G401 (cell line): Measurements from ENCODE around the gene TMUB1. TPM values are rescaled to one million over a fixed set of nuclear protein-coding genes. Genes with fewer than 3 reads are reported as not detected.

ENCODE experiments used
- DNase-seq: peaks from one replicate; pipeline ENCODE4 v3.0.0-alpha.2; 2015; ENCODE audit warnings: low spot score
- in situ Hi-C: cut with HindIII; loops from 2 replicates; pipeline ENCODE4 v1.10.0; 2016; ENCODE audit warnings: low sequenced_read_pairs, mixed read lengths
- total RNA-seq: library from RNA; depleted of rRNA; stranded (reverse); fragments of >200 nt; shearing (Covaris generic); gene quantifications from 2 replicates; pipeline ENCODE4 v1.2.3, GENCODE V29; 2014; rRNA removed

Gene TMUB1, protein sequence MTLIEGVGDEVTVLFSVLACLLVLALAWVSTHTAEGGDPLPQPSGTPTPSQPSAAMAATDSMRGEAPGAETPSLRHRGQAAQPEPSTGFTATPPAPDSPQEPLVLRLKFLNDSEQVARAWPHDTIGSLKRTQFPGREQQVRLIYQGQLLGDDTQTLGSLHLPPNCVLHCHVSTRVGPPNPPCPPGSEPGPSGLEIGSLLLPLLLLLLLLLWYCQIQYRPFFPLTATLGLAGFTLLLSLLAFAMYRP
- total RNA-seq, result 94.3 and 112 TPM in 2 replicates

GRCh38 chr7:151083071-151083823 lies at the start of gene TMUB1:
Gene TMUB1, minus strand, starts transcription at chr7:151083493. Its CDS starts 930 bp downstream, at chr7:151082563.
- in situ Hi-C loops, result no loop called here
- DNase-seq, result peak; percentile 77

- in situ Hi-C loops, result no loop called here
- DNase-seq, result no peak
Measured at GRCh38 chr7:151132461-151133205, 49.3 kb upstream of the TMUB1 start.

DNA sequence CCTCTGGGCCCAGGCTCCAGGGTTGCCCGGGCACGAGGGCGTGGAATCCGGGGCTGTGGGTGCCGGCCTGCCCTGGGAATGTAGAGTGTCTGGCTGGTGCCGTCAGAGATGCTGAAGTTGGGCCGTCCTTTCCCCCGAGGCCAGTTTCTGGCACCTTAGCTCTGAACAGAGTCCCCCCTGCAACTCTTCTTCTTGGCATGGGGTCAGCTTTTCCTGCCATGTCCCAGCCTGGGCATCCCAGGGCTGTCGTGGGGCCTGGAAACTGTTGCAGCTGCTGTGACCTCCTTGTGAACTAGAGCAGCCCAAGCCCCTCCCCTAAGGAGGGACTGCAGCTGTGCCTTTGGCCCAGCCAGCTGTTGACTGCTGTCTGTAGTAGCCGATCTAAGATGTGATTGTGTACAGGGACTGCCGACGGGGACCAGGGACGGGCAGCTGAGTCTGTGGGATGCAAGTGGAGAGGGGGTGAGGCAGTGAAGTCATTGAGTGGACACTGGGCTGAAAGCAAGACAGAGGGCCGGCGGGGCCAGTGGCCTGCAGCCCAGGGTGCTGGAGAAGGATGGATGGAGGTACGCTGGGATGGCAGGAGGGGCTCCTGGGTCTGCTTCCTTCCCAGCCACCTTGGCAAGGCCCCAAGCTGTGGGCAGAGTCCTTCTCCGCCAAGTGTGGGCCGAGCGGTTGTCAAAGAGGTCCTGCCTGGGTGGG lies 48.5 kb upstream of the TMUB1 start:
- in situ Hi-C loops, result no loop called here
- no peak for DNase-seq

- DNase-seq, result no peak
- in situ Hi-C loops, result no loop called here
Measured at GRCh38 chr7:151131224-151131591, 47.9 kb upstream of the TMUB1 start.

DNA sequence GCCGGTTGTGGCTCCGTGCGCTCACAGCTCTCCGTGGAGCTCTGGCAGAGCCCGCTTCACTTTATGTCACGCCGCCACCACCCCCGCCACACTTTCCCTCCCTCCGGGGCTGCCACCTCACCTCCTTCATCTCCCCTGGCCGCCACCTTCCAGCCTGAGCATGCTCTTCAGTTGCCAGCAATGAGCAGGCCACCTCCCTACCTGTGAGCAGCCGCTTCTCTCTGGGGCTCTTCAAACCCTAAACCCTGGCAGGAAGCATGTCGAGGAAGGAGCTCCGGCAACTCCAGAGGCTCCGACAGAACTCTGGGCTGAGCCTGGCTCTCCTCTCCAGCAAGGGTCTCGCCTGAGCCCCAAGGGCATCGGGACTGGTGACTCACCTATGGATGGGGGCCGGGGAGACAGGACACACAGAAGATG lies 47.5 kb upstream of the TMUB1 start:
- DNase-seq, result no peak
- in situ Hi-C loops, result no loop called here

- in situ Hi-C loops, result no loop called here
- DNase-seq, result no peak
Measured at GRCh38 chr7:151129960-151130591, 46.8 kb upstream of the TMUB1 start.

GRCh38 chr7:151129117-151129959 lies 46.0 kb upstream of the TMUB1 start:
- in situ Hi-C loops, result no loop called here
- no peak for DNase-seq

DNA sequence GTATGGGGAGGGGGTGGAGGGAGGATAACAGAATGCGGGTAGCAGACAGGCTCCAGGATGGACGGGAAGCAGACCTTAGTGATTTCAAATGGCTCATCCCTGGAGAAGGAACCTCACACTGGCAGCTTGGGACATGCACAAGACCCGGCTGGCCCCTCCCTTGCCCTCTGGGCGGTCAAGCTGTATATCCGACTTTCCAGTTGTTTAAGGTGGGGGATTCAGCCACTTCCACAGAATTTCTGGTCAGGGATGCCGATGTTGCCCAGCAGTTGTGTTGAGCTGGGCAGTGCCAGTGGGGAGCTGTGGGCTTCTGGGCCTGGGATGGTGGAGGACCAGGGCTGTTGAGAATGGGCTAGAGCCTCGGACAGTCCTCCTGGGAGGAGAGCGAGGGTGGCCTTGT lies 45.4 kb upstream of the TMUB1 start:
- in situ Hi-C loops, result no loop called here
- no peak for DNase-seq

DNA sequence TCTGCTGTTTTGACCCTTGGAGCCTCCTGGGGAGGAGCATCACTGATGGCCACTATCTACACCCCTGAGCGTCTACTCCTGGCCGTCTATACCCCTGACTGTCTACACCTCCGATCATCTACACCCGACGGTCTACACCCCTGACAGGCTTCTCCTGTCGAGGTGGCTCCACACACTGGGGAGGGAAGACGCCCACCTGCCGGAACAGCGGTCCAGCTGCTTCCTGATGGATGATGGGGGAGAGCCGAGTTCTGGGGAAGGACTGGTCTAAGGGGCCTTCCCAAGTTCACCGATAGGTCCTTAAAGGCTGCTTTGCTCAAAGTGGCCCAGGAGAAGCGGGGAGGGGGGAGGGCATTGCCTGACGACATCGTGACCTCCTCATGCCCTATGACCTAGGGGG lies 44.9 kb upstream of the TMUB1 start:
- DNase-seq, result no peak
- in situ Hi-C loops, result no loop called here

DNA sequence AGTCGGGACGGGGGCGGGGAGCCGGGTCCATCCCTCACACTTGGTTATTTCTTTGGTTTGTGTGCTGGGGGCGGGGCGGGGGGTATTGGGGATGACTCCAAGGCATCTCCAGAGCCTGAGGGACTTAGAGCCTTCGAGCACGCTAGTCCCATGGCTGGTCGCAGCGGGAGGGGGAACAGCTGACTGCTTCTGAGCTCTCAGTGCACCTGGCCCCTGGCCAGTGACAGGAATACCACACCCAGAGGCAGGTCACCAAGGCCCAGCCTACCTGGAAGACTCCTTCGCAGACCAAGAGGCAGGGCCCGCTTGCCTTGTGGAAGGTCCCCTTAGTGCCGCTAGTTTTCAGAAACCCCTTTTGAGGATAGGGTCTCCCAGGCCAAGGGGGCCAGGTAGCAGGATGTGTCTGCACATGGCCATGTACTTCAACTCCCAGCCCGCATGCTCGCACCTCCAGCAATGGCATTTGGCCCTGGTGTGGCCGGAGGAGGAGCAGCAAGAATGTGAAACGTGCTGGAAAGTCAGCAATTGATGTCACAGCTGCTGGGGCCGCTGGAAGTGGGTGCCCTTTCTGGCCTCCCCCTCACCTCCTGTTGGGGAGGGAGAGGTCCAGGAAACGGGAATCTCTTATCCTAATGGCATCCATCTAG lies 43.3 kb upstream of the TMUB1 start:
- in situ Hi-C loops, result no loop called here
- no peak for DNase-seq

DNA sequence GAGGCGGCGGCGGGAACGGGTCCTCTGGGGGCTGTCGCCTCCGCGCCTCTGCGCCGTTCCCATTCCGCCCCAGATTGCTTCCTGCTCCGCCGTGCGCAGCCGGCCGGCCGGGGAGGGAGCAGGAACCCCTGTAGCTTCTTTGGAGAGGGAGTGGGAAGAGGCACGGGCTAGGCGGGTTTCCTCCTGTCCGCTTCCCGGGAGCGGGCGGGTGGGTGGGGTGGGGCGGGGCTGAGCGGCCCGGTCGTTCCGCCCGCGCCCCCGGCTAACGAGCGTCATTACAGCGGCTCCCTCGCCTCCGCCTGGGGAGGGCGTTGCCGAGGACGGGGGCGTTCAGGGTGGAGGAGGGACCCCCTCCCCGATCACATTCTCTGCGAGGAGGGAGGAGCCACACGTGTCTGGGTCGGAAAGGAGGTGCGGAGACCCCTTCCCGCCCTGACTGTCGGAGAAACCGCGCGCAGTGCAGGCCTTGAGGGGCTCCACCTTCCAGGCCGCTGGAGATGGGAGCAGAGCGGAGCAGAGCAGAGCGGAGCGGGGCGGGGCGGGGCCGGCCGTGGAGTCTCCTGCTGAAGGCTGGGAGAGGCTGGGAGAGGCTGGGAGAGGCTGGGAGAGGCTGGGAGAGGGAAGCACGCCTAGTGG lies 42.7 kb upstream of the TMUB1 start:
- no peak for DNase-seq
- in situ Hi-C loops, result no loop called here

GRCh38 chr7:151125470-151125845 lies 42.2 kb upstream of the TMUB1 start:
- no peak for DNase-seq
- in situ Hi-C loops, result no loop called here

- in situ Hi-C loops, result no loop called here
- DNase-seq, result no peak
Measured at GRCh38 chr7:151124899-151125399, 41.7 kb upstream of the TMUB1 start.

GRCh38 chr7:151124481-151124880 lies 41.2 kb upstream of the TMUB1 start:
- no peak for DNase-seq
- in situ Hi-C loops, result no loop called here

DNA sequence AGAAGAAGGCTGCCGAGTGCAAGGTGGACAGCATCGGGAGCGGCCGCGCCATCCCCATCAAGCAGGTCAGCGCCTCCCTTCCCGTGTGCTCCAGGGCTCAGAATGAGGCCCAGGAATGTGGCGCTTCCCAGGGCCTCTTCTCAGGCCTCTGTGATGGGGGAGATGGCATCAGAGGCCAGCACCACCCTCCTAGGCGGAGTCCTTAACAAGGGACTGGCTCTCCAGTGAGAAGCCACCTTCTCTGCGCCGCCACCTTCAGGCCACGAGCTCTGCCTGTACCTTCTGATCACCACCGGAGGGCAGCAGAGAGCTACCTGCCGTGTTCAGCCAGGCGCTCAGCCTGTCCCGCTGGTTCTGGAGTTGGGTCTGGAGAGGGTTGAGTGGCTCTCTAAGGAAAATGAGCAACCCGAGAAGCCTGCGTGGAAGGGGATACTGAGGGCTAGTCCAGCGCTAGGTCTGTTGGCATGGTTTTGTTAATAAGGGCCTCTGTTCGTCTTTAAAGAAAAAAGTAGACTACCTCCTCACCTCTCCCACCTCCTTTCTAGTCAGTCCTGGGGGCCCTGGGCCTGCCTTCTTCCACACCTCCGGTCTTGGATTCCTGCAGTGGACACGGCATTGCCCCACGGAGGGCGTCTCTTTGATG lies 40.6 kb upstream of the TMUB1 start:
- in situ Hi-C loops, result no loop called here
- DNase-seq, result peak; percentile 93

GRCh38 chr7:151123158-151123821 lies 40.0 kb upstream of the TMUB1 start:
- in situ Hi-C loops, result no loop called here
- no peak for DNase-seq
